ENCODE measurements around the gene MAN1C1. TPM values are rescaled to one million over a fixed set of nuclear protein-coding genes. Genes with fewer than 3 reads are reported as not detected.
"Not testable (repeated sequence)": the region's sequence is repeated elsewhere in the genome, so short reads cannot be mapped to it uniquely, and the experiment has no call there.

MAN1C1 gene
- total RNA-seq, 1 donor from 2014 or later: 0.79 TPM

DNA sequence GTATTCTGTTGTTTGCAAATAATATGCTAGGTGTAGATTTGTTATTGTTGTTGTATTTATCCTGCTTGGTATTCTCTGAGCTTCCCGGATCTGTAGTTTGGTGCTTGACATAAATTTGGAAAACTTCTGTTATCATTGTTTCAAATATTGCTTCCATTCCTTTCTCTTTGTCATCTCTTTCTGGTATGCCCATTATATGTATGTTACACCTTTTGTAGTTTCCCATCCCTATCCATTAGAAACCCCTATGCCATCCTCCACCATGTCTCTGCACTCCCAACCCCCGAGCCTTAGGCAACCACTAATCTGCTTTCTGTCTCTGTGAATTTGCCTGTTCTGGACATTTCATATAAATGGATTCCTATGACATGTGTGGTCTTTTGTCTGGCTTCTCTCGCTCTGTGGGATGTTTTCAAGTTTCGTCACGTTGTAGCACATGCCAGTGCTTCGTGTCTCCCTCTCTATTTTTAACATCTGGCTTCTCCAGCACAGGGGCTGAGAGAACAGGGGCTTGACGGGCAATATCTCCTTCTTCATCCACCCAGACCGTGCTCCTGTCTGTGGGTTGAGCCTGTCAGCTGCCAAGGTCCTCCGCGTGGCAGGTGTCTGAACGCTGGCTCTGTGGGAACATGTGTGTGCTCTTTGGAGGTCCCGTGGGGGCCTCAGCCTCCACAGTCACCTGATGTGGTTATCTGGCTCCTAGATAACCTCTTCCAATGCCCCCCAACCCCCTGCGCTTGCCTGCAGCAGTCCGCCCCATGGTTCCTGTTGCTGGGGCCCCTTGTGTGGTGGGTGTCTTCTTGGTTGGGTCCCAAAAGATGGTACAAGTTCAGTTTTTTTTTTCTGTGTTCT lies 32.8 kb upstream of the MAN1C1 start:
- DNase-seq (ENCODE audit: low read depth, low spot score): no peak

DNA sequence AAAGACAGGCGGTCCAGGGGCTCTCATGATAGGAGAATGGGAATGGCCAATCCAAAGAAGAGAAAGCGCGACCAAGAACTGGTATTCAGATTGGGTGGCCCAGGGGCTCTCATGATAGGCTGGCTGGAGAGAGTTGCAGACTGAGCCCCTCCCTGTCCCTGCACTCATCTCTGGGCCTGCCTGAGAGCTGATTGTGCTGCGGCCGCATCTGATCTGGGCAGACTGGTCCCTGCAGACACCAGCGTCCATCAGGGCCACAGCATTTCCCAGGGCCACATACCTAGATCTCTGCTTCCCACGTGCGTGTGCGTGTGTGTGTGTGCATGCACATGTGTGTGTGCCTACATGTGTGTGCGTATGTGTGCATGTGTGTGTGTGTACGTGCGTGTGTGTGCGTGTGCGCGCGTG lies 30.4 kb upstream of the MAN1C1 start:
- DNase-seq (ENCODE audit: low read depth, low spot score): no peak

DNA sequence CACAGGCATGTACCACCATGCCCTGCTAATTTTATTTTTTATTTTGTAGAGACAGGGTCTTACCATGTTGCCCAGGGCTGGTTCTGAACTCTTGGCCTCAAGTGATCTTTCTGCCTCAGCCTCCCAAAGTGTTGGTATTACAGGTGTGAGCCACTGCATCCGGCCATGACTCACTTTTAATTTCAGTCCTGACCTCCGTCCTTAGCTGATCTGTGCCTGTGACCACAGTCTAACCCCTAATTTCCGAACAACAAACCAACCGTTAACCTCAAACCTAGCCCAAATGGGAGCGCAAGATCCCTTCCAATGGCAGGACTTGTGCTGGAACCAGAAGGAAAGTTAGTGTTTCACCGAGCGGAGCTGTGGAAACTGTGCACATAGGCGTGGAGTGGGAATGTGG lies 29.3 kb upstream of the MAN1C1 start:
- DNase-seq (ENCODE audit: low read depth, low spot score): no peak

DNA sequence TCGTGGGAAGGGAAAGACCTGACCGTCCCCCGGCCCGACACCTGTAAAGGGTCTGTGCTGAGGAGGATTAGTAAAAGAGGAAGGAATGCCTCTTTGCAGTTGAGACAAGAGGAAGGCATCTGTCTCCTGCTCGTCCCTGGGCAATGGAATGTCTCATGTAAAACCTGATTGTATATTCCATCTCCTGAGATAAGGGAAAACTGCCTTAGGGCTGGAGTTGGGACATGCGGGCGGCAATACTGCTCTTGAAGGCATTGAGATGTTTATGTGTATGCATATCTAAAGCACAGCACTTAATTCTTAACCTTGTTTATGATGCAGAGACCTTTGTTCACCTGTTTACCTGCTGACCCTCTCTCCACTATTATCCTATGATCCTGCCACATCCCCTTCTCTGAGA lies 28.4 kb upstream of the MAN1C1 start:
- DNase-seq (ENCODE audit: low read depth, low spot score): not testable (repeated sequence)

DNA sequence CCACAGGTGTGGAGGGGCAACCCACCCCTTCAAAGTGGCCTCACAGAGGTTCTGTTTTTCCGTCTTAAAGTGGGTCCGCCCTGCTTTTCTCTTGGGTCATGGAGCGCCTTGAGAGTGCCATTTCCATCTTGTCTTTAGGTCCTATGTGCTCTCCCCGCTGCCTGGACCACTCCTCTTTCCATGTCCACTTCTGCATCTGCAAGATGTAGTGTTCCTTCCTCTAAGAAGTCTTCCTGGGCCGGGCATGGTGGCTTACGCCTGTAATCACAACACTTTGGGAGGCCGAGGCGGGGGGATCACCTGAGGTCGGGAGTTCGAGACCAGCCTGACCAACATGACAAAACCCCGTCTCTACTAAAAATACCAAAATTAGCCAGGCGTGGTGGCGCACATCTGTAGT lies 27.8 kb upstream of the MAN1C1 start:
- DNase-seq (ENCODE audit: low read depth, low spot score): not testable (repeated sequence)

DNA sequence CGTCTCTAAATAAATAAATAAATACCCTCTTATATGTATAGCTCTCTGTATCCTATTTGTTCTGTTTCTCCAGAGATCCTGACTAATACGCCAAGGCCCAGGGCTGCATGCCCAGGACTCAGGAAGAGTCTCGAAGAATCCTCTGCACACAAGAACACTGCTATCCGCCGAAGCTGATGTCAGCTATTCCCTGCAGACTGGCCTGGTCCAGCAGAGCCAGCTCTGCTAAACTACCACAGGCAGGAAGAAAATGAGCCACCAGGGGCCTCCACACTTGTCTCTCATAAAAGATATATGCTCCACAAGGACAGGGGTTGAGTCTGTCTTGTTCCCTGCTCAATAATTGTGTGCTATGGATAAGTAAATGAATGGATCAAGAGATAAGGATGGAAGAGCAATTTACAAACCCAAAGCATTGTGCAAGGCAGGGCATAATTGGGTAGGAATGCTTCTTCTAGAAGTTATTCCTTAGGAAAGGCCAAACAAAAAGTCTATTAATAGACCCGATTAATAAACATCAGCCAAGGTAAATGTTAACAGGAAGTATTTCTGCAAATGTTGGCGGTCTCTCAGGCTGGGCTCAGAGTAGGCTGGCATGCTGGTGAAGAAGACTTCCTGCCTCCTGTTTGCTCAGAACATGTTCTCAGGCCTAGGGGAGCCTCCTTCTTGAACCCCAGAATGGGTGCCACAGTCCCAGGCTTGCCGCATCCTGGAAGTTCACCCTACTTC lies 26.3 kb upstream of the MAN1C1 start:
- no peak for DNase-seq (ENCODE audit: low read depth, low spot score)

DNA sequence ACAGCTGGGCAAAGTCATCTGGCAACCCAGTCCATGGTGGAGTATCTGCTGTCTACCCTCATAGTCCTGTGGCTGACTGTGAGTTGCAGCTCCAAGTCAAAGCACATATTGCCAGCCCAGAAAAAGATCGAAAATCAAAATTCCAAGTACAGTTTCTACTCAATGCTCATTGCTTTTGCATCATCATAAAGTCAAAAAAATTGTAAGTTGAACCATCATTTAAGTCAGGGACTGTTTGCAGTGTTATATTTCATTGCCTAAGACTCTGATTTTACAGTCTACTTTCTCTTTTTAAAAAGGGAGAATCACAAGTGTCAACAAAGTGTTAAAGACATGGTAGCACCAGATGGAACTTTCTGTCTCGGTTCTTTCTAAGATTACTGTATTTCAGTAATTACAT lies 22.7 kb upstream of the MAN1C1 start:
- no peak for DNase-seq (ENCODE audit: low read depth, low spot score)

DNA sequence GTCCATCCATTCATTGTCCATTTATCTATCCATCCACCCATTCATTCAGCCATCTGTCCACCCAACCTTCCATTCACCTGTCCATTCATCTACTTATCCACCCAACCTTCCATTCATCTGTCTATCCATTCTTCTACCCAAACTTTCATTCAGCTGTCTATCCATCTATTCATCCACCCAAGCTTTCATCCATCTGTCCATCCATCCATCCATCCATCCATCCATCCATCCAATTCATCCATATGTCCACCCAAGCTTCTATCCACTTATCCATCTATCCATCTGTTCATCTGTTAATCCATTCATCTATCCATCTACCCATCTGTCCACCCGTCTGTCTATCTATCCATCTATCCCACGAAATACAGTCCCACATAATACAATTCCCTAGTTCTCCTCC lies 21.6 kb upstream of the MAN1C1 start:
- DNase-seq (ENCODE audit: low read depth, low spot score): no peak

DNA sequence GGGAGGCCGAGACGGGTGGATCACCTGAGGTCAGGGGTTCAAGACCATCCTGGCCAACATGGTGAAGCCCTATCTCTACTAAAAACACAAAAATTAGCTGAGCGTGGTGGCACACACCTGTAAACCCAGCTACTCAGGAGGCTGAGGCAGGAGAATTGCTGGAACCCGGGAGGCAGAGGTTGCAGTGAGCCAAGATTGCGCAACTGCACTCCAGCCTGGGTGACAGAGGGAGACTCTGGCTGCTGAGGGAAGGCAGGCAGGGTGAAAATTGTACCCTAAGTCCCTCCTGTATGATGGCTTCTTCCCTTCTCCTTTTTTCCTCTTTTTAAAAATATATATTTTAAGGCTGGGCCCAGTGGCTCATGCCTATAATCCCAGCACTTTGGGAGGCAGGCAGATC lies 19.9 kb upstream of the MAN1C1 start:
- DNase-seq (ENCODE audit: low read depth, low spot score): not testable (repeated sequence)

DNA sequence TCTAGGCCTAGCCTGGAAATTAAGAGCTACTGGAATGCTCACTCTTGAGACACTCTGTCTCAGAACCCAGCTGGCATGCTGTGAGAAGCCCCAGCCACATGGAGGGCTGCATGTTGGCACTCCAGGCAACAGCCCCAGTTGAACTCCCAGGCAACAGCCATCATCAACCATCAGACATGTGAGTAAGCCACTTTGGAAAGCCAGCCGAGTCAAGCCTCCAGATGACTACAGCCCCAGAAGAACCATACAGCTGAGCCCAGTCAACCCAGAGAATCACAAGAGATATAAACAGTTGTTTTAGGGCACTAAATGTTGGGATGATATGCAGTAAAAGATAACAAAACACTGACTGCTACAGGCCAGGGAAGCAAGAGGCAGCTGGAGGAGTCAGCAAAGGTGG lies 17.7 kb upstream of the MAN1C1 start:
- DNase-seq (ENCODE audit: low read depth, low spot score): no peak

DNA sequence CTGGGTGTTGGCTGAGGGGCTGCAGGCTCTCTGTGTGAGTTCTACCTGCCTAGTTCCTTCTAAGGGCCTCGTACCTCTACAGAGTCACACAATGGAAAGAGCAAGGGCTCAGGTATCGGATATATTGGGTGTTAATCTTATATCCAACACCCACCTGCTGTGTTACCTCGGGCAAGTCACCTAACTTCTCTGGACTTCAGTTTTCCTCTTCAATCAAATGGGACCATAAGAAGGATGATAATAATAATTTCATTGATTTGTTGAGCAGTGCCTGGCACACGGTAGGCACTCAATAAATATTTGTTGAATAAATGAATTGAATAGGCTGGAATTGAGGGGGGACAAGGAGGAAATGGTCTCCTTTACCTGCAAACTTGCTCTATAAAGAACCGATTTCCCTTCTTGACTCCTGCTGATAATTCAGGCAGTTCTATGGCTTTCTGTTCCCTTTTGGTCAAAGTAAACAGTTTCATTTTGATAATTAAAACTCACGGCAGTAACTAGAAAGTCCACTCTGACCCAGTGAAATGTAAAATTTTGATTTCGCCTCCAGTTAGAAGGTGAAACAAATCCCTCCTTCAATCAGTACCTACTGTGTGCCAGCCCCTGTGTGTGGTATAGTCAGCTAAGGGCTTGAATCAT lies 16.5 kb upstream of the MAN1C1 start:
- DNase-seq (ENCODE audit: low read depth, low spot score): no peak

DNA sequence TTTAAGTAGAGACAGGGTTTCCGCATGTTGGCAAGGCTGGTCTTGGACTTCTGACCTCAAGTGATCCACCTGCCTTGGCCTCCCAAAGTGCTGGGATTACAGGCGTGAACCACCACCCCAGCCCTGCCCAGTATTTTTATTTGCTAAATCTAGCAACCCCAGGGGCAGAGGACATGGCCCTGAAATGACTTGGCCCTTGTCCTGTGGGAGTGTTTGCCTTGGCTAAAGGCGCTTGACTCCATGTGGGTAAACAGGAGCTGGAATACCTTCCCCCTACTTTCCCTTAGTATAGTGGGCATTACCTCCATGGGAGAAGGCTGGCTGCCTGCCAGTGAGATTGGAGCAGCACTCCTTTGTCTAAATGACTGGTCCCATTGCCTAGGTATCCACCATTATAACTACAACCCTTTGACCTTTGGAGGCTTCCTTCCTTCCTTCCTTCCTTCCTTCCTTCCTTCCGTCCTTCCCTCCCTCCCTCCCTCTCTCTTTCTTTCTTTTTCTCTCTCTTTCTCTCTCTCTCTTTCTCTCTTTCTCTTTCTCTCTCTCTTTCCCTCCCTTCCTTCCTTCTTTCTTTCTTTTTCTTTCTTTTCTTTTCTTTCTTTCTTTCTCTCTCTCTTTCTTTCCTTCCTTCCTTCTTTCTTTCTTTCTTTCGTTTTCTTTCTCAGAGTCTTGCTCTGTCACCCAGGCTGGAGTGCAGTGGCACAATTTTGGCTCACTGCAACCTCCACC lies 15.5 kb upstream of the MAN1C1 start:
- DNase-seq (ENCODE audit: low read depth, low spot score): not testable (repeated sequence)

DNA sequence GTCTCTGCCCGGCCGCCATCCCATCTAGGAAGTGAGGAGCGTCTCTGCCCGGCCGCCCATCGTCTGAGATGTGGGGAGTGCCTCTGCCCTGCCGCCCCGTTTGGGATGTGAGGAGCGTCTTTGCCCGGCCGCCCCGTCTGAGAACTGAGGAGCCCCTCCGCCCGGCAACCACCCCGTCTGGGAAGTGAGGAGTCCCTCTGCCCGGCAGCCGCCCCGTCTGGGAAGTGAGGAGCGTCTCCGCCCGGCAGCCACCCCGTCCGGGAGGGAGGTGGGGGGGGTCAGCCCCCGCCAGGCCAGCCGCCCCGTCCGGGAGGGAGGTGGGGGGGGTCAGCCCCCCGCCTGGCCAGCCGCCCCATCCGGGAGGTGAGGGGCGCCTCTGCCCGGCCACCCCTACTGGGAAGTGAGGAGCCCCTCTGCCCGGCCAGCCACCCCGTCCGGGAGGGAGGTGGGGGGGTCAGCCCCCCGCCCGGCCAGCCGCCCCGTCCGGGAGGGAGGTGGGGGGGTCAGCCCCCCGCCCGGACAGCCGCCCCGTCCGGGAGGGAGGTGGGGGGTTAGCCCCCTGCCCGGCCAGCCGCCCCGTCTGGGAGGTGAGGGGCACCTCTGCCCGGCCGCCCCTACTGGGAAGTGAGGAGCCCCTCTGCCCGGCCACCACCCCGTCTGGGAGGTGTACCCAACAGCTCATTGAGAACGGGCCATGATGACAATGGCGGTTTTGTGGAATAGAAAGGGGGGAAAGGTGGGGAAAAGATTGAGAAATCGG lies 12.6 kb upstream of the MAN1C1 start:
- DNase-seq (ENCODE audit: low read depth, low spot score): not testable (repeated sequence)

DNA sequence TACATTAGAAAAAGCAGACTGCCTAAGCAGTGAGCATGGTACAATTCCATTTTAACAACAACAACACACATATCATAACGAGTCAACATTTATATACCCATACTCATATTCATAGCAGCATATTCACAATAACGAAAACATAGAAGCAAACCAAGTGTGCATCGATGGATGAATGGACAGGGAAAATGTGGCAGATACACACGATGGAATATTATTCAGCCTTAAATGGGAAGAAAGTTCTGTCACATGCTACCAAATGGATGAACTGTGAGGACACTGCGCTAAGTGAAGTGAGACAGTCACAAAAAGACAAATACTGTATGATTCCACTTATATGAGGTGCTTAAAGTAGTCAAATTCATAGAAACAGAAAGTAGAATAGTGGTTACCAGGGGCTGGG lies 9.5 kb upstream of the MAN1C1 start:
- DNase-seq (ENCODE audit: low read depth, low spot score): no peak

DNA sequence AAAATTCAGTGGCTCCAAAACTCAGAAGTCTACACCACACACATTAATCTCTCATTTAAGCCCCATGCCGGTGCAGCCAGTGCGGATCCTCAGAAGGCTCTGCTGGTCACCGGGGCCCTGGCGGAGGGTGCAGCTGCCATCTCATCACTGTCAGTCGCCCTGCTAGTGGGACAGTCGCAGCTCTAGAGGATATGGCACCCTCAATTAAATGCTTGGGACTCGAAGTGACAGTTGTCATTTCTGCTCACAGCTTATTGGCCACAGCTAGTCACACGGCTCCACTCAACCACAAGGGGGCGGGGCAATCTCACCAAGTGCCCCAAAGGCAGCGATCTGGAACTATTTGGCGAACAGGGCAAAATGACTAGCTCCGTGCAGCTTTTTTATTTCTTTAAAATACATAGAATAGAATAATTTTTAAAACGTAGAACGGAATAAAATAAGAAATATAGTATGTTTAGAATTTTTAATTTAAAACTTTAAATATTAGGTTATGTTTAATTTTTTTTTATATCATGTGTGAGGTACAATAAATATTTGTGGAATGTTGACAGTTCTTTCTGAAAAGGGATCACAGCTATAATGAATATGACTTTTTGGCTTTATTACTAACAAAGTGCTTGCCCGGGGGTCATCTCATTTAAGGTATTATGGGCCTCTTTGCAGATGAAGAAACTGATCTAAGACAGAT lies 8.0 kb upstream of the MAN1C1 start:
- no peak for DNase-seq (ENCODE audit: low read depth, low spot score)

DNA sequence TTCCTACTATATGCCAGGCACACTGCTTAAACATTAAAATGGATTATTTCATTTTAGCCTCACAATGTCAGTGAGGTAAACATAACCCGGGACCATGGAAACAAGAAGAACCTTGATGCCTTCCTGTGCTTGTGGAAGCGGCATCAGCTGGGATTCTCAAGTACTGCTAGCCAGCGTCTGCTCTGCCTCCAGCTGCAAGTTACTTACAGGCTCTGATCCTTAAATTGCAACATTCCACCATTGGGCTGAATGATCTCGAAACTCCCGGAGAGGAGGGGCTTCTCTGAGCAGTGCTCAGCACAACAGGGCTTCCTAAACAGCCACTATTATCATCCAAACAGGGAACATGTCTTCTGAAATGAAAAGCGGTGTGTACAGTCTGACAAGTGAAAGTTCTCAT lies 6.7 kb upstream of the MAN1C1 start:
- no peak for DNase-seq (ENCODE audit: low read depth, low spot score)

DNA sequence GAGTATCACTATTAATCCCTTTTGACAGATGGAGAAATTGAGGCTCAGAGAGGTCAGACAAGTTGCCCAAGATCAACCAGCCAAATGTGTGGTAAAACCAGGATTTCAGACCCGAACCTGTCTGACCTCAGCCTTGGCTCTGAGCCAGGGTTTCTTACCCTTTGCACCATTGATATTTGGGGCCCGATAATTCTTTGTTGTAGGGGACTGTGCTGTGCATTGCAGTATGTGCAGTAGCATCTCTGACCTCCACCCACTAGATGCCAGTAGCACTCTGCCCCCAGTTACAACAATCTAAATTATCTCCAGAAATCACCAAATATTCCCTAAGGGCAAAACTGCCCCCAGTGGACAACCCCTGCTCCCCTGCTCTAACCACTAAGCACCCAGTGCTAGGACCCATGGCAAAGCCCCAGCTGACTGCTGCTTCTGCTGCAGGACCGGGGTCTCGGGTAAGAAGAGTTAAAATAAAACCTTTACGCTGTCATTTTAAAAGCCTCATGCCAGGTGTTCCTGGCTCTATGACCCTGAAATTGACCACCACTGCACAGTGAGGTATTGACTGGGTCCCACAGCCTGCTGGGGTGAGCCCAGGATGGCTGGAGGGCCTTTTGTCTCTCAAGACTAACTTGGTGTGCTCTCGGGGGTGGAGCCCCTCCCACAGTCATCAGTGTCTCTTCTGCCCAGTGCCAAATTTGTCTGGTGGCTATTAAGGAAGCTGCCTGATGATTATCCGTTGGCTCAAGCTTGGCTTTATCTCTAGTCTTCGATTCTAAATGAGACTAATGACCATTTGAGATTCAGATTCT lies 5.6 kb upstream of the MAN1C1 start:
- no peak for DNase-seq (ENCODE audit: low read depth, low spot score)

DNA sequence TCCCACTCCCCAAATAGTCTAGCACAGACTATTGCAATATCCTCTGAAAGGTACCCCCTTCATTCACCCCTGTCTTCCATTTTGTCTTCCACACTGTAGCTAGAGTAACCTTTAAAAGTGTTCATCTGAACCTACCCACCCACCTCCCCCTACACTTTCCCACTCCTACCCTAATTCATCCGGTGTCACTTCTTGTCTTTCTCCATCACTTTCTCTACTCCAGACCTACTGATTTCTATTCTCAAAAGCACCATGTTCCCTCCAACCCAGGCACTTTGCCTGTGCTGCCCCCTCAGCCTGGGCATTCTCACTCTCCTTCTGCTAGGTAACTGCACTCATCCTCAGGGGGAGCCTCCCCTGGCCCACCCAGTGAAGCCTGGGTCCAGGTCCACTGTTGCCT lies 4.7 kb upstream of the MAN1C1 start:
- no peak for DNase-seq (ENCODE audit: low read depth, low spot score)

DNA sequence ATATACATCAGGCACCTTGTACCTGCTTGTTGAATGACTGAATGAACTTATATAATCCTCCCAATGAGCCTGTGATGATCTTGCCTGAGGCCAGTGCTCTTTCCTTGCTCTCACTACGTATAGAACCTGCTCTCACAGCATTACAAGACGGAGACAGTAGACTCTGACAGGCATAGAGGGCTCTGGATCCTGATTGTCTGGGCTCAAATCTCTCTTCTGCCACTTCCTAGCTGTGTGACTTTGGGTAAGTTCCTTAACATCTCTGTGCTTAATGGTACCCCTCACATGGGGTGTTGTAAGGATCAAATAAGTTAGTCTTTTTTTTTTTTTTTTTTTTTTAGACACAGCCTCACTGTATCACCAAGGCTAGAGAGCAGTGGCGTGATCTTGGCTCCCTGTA lies 4.2 kb upstream of the MAN1C1 start:
- DNase-seq (ENCODE audit: low read depth, low spot score): no peak

DNA sequence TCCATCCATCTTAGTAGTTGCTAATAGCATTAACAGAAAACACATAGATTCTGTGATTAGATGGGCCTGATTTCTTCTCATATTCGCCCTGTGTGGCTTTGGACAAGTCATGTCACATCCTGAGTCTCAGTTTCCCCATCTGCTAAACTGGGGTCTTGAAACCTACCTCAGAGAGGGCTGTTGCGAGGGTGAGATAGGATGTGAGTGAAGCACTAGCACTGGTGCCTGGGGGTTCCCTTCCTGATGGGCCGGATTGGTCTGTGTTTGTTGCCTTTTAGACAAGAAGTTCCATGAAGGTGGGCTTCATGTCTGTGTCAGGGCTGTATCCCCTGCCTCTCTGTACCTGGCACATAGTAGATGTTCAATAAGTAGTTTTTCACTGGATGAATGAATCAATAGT lies 3.5 kb upstream of the MAN1C1 start:
- no peak for DNase-seq (ENCODE audit: low read depth, low spot score)
